SK-N-SH (cell line): ENCODE data around the gene TLN1. TPM values are rescaled to one million over a fixed set of nuclear protein-coding genes. Genes with fewer than 3 reads are reported as not detected.

Source experiments
- CTCF ChIA-PET: fragments of 300-600, 350-600 bp; formaldehyde crosslinking; extraction: SDS; loops from one replicate; lab custom pipeline; 2021; lab: Yijun Ruan, JAX
- POLR2A ChIA-PET: fragments of 350-600 bp; sonication (Branson Sonifier 250); formaldehyde crosslinking; extraction: SDS; loops from one replicate; lab custom pipeline; 2020; ENCODE audit warnings: antibody characterized with exemption, inconsistent platforms; lab: Yijun Ruan, JAX
- DNase-seq: peaks from one replicate; pipeline ENCODE4 v3.0.0; 2012
- H2AFZ ChIP-seq: fragments of 200-600 bp; sonication (generic); 2 replicates; pipeline ENCODE4 v1.8.1; 2016; ENCODE audit warnings: antibody characterized with exemption, mild to moderate bottlenecking, low read depth
- H3F3A ChIP-seq: fragments of 200-600 bp; sonication (generic); replicated peaks from 2 replicates; pipeline ENCODE3; 2016; ENCODE audit warnings: antibody characterized with exemption, mild to moderate bottlenecking; ENCODE audit not compliant: insufficient read depth
- H3K27ac ChIP-seq, 2 experiments: fragments of 200-500 bp in 1 of 2; fragments of 200-600 bp in 1 of 2; sonication (Bioruptor generic) in 1 of 2; sonication (generic), shearing (Covaris generic) in 1 of 2; 2 replicates each; pipeline versions ENCODE4 v1.5.1 to v1.6.1; 2014 to 2016; ENCODE audit warnings: low read depth in 2 of 2, inconsistent platforms in 1 of 2, low read length in 1 of 2, mild to moderate bottlenecking in 1 of 2, mixed read lengths in 1 of 2
- H3K27me3 ChIP-seq: fragments of 200-600 bp; sonication (generic), shearing (Covaris generic); 2 replicates; pipeline ENCODE4 v1.6.1; 2016; ENCODE audit warnings: mixed run types; ENCODE audit not compliant: insufficient read depth
- H3K36me3 ChIP-seq, 2 experiments: fragments of 200-500 bp in 1 of 2; fragments of 200-600 bp in 1 of 2; sonication (Bioruptor generic) in 1 of 2; sonication (generic) in 1 of 2; replicated peaks in 1 of 2; 2 replicates each; pipeline versions ENCODE3 to v1.5.1; 2014 to 2016; ENCODE audit warnings: low read length in 1 of 2, mild to moderate bottlenecking in 1 of 2; ENCODE audit not compliant: insufficient read depth in 2 of 2, control insufficient read depth in 1 of 2
- H3K4me1 ChIP-seq, 2 experiments: fragments of 200-500 bp in 1 of 2; fragments of 200-600 bp in 1 of 2; sonication (Bioruptor generic) in 1 of 2; sonication (generic), shearing (Covaris generic) in 1 of 2; 2 replicates each; pipeline versions ENCODE4 v1.5.1 to v1.6.1; 2014 to 2016; ENCODE audit warnings: low read depth in 1 of 2, low read length in 1 of 2, mixed run types in 1 of 2; ENCODE audit not compliant: insufficient read depth in 2 of 2, control insufficient read depth in 1 of 2
- H3K4me2 ChIP-seq: fragments of 200-600 bp; sonication (generic), shearing (Covaris generic); 2 replicates; pipeline ENCODE4 v1.6.1; 2017; ENCODE audit warnings: mixed run types
- H3K4me3 ChIP-seq, 2 experiments: fragments of 200-500 bp in 1 of 2; fragments of 200-600 bp in 1 of 2; sonication (Bioruptor generic) in 1 of 2; sonication (generic), shearing (Covaris generic) in 1 of 2; 2 replicates each; pipeline versions ENCODE4 v1.5.1 to v1.8.1; 2014 to 2016; ENCODE audit warnings: low read depth in 2 of 2, inconsistent platforms in 1 of 2, low read length in 1 of 2, mild to moderate bottlenecking in 1 of 2, mixed read lengths in 1 of 2, moderate library complexity in 1 of 2
- H3K79me2 ChIP-seq: fragments of 200-600 bp; sonication (generic); 2 replicates; pipeline ENCODE4 v1.8.1; 2017; ENCODE audit warnings: mild to moderate bottlenecking; ENCODE audit not compliant: insufficient read depth
- H3K9ac ChIP-seq: fragments of 200-600 bp; sonication (generic); 2 replicates; pipeline ENCODE4 v1.6.1; 2017; ENCODE audit warnings: mixed run types
- H3K9me2 ChIP-seq: fragments of 200-600 bp; sonication (generic); 2 replicates; pipeline ENCODE4 v1.6.1; 2017; ENCODE audit warnings: mixed run types
- H3K9me3 ChIP-seq: fragments of 200-600 bp; sonication (generic); 2 replicates; pipeline ENCODE4 v1.6.1; 2017; ENCODE audit warnings: mixed run types, mild to moderate bottlenecking, moderate library complexity
- H4K20me1 ChIP-seq: fragments of 200-600 bp; sonication (generic); 2 replicates; pipeline ENCODE4 v1.6.1; 2017; ENCODE audit warnings: mild to moderate bottlenecking, mixed run types; ENCODE audit not compliant: insufficient read depth
- CHD2 ChIP-seq: fragments of 150-350 bp; IDR thresholded peaks from 2 replicates; pipeline ENCODE4 v1.6.1; 2018; ENCODE audit warnings: low read length; ENCODE audit not compliant: partially characterized antibody
- EP300 ChIP-seq, 2 experiments: IDR thresholded peaks; 2 replicates each; pipeline versions ENCODE4 v1.4.0 to v1.6.1; 2012; ENCODE audit warnings: borderline replicate concordance in 1 of 2, low read depth in 1 of 2, low read length in 1 of 2
- FOSL2 ChIP-seq: IDR thresholded peaks from 2 replicates; pipeline ENCODE4 v1.4.0; 2012; ENCODE audit warnings: low read depth, mild to moderate bottlenecking, moderate library complexity, borderline replicate concordance
- FOXM1 ChIP-seq: IDR thresholded peaks from 2 replicates; pipeline ENCODE4 v1.4.0; 2012; ENCODE audit warnings: low read depth, mild to moderate bottlenecking
- IRF3 ChIP-seq: fragments of 150-350 bp; IDR thresholded peaks from 2 replicates; pipeline ENCODE4 v1.6.1; 2016; ENCODE audit warnings: mild to moderate bottlenecking, low read depth, low read length
- JUND ChIP-seq: IDR thresholded peaks from 2 replicates; pipeline ENCODE4 v1.4.0; 2012
- MEF2A ChIP-seq: IDR thresholded peaks from 2 replicates; pipeline ENCODE4 v1.4.0; 2012; ENCODE audit warnings: low read depth, borderline replicate concordance
- NFIC ChIP-seq: IDR thresholded peaks from 2 replicates; pipeline ENCODE4 v1.4.0; 2012; ENCODE audit warnings: borderline replicate concordance
- NRF1 ChIP-seq: IDR thresholded peaks from 2 replicates; pipeline ENCODE4 v1.6.1; 2012; ENCODE audit warnings: low read depth, mild to moderate bottlenecking, low read length
- RCOR1 ChIP-seq: fragments of 150-350 bp; IDR thresholded peaks from 2 replicates; pipeline ENCODE4 v1.6.1; 2017; ENCODE audit warnings: antibody characterized with exemption, low read length
- RFX5 ChIP-seq: IDR thresholded peaks from 2 replicates; pipeline ENCODE4 v1.6.1; 2012; ENCODE audit warnings: mild to moderate bottlenecking, improper control_type of control experiment, low read length
- SIN3A ChIP-seq: IDR thresholded peaks from 2 replicates; pipeline ENCODE4 v1.6.1; 2012; ENCODE audit warnings: low read depth, mild to moderate bottlenecking, low read length, moderate library complexity, borderline replicate concordance
- SMC3 ChIP-seq: IDR thresholded peaks from 2 replicates; pipeline ENCODE4 v1.6.1; 2012; ENCODE audit warnings: low read depth, low read length, improper control_type of control experiment
- TAF1 ChIP-seq: IDR thresholded peaks from 2 replicates; pipeline ENCODE4 v1.6.1; 2012; ENCODE audit warnings: low read depth, mild to moderate bottlenecking, low read length, moderate library complexity, borderline replicate concordance
- YY1 ChIP-seq: IDR thresholded peaks from 2 replicates; pipeline ENCODE4 v1.4.0; 2012; ENCODE audit warnings: low read depth, mild to moderate bottlenecking
- whole genome bisulfite sequencing: methylation state at CpG from one replicate; pipeline ENCODE4 v1.1.6; 2017; ENCODE audit warnings: low lambda C conversion rate; 5-methylcytosine and 5-hydroxymethylcytosine counted together
- polyA plus RNA-seq, 3 experiments: library from polyadenylated mRNA; depleted of rRNA; stranded (reverse); fragments of >200 nt; gene quantifications; 2 replicates each; pipeline ENCODE4 v1.2.3, GENCODE V29; 2012
- TF ChIP-seq, protein P1 (sequence below): fragments of 200-600 bp; sonication (generic); IDR thresholded peaks from 2 replicates; pipeline ENCODE4 v1.6.1; 2017; ENCODE audit warnings: antibody characterized with exemption, mild to moderate bottlenecking, moderate library complexity
- TF ChIP-seq, protein P2 (sequence below): fragments of 150-350 bp; IDR thresholded peaks from 2 replicates; pipeline ENCODE4 v1.6.1; 2017; ENCODE audit warnings: antibody characterized with exemption, low read length, low read depth, borderline replicate concordance

The TLN1 gene
- polyA plus RNA-seq, 1 of the 3 experiments (the other 2 are of a cell fraction) = 115 TPM

DNA sequence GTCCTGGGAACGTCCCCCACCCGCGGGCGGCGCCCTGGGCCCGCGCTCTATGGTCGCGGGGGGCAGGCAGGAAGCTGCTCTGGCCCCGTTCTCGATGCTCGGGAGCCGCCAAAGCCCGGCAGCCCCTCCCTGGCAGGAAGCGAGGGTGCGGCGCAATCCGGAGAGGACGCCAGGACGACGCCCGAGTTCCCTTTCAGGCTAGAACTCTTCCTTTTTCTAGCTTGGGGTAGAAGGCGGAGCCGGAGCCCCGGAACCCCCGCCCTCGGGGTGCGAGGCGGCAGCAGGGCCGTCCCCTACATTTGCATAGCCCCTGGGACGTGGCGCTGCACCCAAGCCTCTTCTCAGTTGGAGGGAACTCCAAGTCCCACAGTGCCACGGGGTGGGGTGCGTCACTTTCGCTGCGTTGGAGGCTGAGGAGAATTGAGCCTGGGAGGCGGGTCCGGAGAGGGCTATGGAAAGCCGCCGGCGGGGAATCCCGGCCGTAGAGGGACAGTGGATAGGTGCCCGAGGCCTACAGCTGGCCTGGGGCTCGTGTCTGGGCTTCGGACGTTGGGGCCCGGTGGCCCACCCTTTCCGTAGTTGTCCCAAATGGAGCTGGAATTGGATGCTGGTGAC is at the start of gene TLN1, which contains the start of gene CREB3 (continued):
- TF ChIP-seq, protein P1, sequence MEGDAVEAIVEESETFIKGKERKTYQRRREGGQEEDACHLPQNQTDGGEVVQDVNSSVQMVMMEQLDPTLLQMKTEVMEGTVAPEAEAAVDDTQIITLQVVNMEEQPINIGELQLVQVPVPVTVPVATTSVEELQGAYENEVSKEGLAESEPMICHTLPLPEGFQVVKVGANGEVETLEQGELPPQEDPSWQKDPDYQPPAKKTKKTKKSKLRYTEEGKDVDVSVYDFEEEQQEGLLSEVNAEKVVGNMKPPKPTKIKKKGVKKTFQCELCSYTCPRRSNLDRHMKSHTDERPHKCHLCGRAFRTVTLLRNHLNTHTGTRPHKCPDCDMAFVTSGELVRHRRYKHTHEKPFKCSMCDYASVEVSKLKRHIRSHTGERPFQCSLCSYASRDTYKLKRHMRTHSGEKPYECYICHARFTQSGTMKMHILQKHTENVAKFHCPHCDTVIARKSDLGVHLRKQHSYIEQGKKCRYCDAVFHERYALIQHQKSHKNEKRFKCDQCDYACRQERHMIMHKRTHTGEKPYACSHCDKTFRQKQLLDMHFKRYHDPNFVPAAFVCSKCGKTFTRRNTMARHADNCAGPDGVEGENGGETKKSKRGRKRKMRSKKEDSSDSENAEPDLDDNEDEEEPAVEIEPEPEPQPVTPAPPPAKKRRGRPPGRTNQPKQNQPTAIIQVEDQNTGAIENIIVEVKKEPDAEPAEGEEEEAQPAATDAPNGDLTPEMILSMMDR = peak; percentile 22; the same call in 1 of the 2 replicates
- TF ChIP-seq TAF1 = peak; percentile 86
- TF ChIP-seq FOXM1 = peak; percentile 46; the same call in 1 of the 2 replicates

GRCh38 chr9:35781066-35781465 is 49.1 kb upstream of the TLN1 start:
- H3K9me3 ChIP-seq = no peaks in the 10 kb centered on the region
- no peak for DNase-seq
- TF ChIP-seq NRF1 (no peak), EP300 (IDR thresholded peaks at IDR 0.05; ENCODE audit: borderline replicate concordance in 1 of 2, low read depth in 1 of 2, low read length in 1 of 2) (no peak), TAF1 (no peak), RFX5 (no peak), JUND (no peak), SMC3 (no peak), RCOR1 (no peak)
- TF ChIP-seq, protein P2, sequence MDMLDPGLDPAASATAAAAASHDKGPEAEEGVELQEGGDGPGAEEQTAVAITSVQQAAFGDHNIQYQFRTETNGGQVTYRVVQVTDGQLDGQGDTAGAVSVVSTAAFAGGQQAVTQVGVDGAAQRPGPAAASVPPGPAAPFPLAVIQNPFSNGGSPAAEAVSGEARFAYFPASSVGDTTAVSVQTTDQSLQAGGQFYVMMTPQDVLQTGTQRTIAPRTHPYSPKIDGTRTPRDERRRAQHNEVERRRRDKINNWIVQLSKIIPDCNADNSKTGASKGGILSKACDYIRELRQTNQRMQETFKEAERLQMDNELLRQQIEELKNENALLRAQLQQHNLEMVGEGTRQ = no peak
- no peaks in the 10 kb centered on the region for H3F3A ChIP-seq
- H3K4me2 ChIP-seq = no peak overlapping the region
- ChIA-PET POLR2A (no interaction called here), CTCF (interaction anchor here (0.6 to 1.1 kb wide), 3 partner anchors 8 to 75 kb away, joined by 3 read pairs; no protein-coding TSS in a partner anchor)
- no peaks in the 10 kb centered on the region for H3K36me3 ChIP-seq
- no peak overlapping the region for H3K27ac ChIP-seq
- 81% methylated on average over 2 of the region's 2 CpGs for WGBS
- H3K4me3 ChIP-seq = no peak overlapping the region
- no peaks in the 10 kb centered on the region for H4K20me1 ChIP-seq
- no peak overlapping the region for H2AFZ ChIP-seq
- H3K9ac ChIP-seq = no peak overlapping the region
- H3K79me2 ChIP-seq = no peaks in the 10 kb centered on the region
- H3K9me2 ChIP-seq = no peaks in the 10 kb centered on the region
- H3K4me1 ChIP-seq = no peaks in the 10 kb centered on the region
- no peaks in the 10 kb centered on the region for H3K27me3 ChIP-seq

DNA sequence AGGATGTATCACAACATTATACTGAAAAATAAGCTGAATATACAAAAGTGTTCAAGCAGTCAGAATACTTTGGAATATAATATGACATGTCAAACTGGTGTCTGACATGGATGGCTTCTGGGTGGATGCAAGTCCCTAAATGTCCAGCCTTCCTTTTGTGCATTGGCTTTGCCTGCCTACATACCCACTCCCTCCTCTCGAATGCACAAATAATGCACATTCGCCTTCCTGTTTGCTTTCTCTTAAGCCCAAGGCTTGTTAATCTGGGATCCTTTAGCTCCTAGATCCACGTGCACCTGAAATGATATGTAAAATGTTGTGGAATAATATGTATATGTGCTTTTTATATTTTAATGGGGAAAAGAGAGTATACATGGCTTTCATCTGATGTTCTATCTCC is 46.5 kb upstream of the TLN1 start:
- DNase-seq = no peak
- Histone ChIP-seq H3K4me1 (no peaks in the 10 kb centered on the region; a peak in 1 of 4 replicates), H3K4me3 (no peak overlapping the region), H2AFZ (no peak overlapping the region), H3K79me2 (no peaks in the 10 kb centered on the region), H3K36me3 (no peaks in the 10 kb centered on the region), H3K27ac (no peak overlapping the region), H3F3A (no peaks in the 10 kb centered on the region), H4K20me1 (no peaks in the 10 kb centered on the region), H3K9me2 (no peaks in the 10 kb centered on the region), H3K9me3 (no peaks in the 10 kb centered on the region), H3K4me2 (no peak overlapping the region), H3K27me3 (no peaks in the 10 kb centered on the region), H3K9ac (no peak overlapping the region)
- WGBS = 94% methylated on average over 3 of the region's 3 CpGs
- ChIA-PET CTCF (interaction anchor here (0.6 to 2.0 kb wide), 7 partner anchors 9 to 175 kb away, joined by 3 to 24 read pairs (median 3); partner anchors contain the start of genes CREB3 and TLN1), POLR2A (no interaction called here)
- no peak for TF ChIP-seq NFIC
- no peak for TF ChIP-seq EP300 (IDR thresholded peaks at IDR 0.05; ENCODE audit: borderline replicate concordance in 1 of 2, low read depth in 1 of 2, low read length in 1 of 2)
- no peak for TF ChIP-seq JUND
- no peak for TF ChIP-seq RFX5
- TF ChIP-seq YY1 = no peak
- no peak for TF ChIP-seq CHD2
- no peak for TF ChIP-seq IRF3
- TF ChIP-seq TAF1 = no peak
- no peak for TF ChIP-seq SMC3
- TF ChIP-seq MEF2A = no peak
- no peak for TF ChIP-seq FOSL2
- no peak for TF ChIP-seq SIN3A
